ENCODE measurements around the gene IL16. TPM values are rescaled to one million over a fixed set of nuclear protein-coding genes. Genes with fewer than 3 reads are reported as not detected.

Gene IL16
- total RNA-seq, 1 donor from 2014 or later = 16.5 TPM

- no peak for DNase-seq (ENCODE audit: low spot score)
These were observed 97.2 kb downstream of the IL16 start for GRCh38 chr15:81293728-81294515.

- no peak for DNase-seq (ENCODE audit: low spot score)
These were observed 97.8 kb downstream of the IL16 start for GRCh38 chr15:81294516-81294880.

GRCh38 chr15:81295486-81296121 lies 98.9 kb downstream of the IL16 start:
- DNase-seq (ENCODE audit: low spot score) = no peak

- DNase-seq (ENCODE audit: low spot score) = no peak
These were observed 99.5 kb downstream of the IL16 start for GRCh38 chr15:81296186-81296585.

GRCh38 chr15:81296673-81297072 lies 100.0 kb downstream of the IL16 start:
- DNase-seq (ENCODE audit: low spot score) = peak; percentile 64

- no peak for DNase-seq (ENCODE audit: low spot score)
These were observed 100.5 kb downstream of the IL16 start for GRCh38 chr15:81297147-81297572.

- no peak for DNase-seq (ENCODE audit: low spot score)
These were observed 101.2 kb downstream of the IL16 start for GRCh38 chr15:81297603-81298575.

GRCh38 chr15:81298611-81299010 lies 101.9 kb downstream of the IL16 start:
- DNase-seq (ENCODE audit: low spot score) = no peak

- no peak for DNase-seq (ENCODE audit: low spot score)
These were observed 102.5 kb downstream of the IL16 start for GRCh38 chr15:81299156-81299555.

GRCh38 chr15:81299630-81300273 lies 103.1 kb downstream of the IL16 start:
- DNase-seq (ENCODE audit: low spot score) = no peak

- no peak for DNase-seq (ENCODE audit: low spot score)
These were observed 104.7 kb downstream of the IL16 start for GRCh38 chr15:81301385-81301784.

- DNase-seq (ENCODE audit: low spot score) = no peak
These were observed 105.2 kb downstream of the IL16 start for GRCh38 chr15:81301815-81302399.

- DNase-seq (ENCODE audit: low spot score) = no peak
These were observed 106.0 kb downstream of the IL16 start for GRCh38 chr15:81302701-81303109.

GRCh38 chr15:81303244-81304225 lies 106.9 kb downstream of the IL16 start:
- DNase-seq (ENCODE audit: low spot score) = no peak

- DNase-seq (ENCODE audit: low spot score) = peak; percentile 50
These were observed 107.5 kb downstream of the IL16 start for GRCh38 chr15:81304226-81304625.

- DNase-seq (ENCODE audit: low spot score) = no peak
These were observed 111.6 kb downstream of the IL16 start for GRCh38 chr15:81308260-81308659.

GRCh38 chr15:81309647-81310450 lies 113.2 kb downstream of the IL16 start:
- no peak for DNase-seq (ENCODE audit: low spot score)

- DNase-seq (ENCODE audit: low spot score) = no peak
These were observed 113.8 kb downstream of the IL16 start for GRCh38 chr15:81310480-81310879.
